ENCODE data around the gene RPL22L1. TPM values are rescaled to one million over a fixed set of nuclear protein-coding genes. Genes with fewer than 3 reads are reported as not detected.
A peak's percentile ranks its signal among the peaks of the same experiment; 100 is the strongest.

RPL22L1 gene
- total RNA-seq, 1 donor from 2014 or later = 107 TPM

DNA sequence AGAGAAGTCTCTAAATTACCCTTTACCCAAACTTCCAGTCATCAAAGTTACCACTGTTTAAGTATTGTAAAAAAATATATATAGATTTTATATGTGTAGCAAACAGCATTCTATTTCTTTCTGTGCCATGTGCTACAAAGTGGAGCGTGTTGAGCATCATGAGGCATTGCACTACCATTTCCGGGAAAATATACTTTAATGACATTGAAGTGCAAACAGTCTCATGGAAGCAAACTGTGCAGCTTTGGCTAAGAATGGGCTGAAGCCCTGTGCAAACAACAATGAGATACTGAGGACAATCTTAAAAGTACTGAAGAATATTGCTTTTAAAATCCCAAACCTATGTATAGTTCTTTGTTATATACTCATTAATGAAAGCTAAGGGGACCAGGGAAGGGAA is 6.5 kb upstream of the RPL22L1 start:
- Mint-ChIP-seq H3K4me1 (no peaks in the 10 kb centered on the region), H3K4me3 (no peak overlapping the region), H3K27me3 (ENCODE audit: insufficient read depth, low read depth) (no peaks in the 10 kb centered on the region), H3K27ac (no peak overlapping the region), H3K36me3 (no peaks in the 10 kb centered on the region), H3K9me3 (no peaks in the 10 kb centered on the region)
- DNase-seq (ENCODE audit: low spot score) = no peak
- Histone ChIP-seq H3F3A (ENCODE audit: low read depth) (peaks cover under 1% of the 10 kb centered on the region), H3K4me2 (no peak overlapping the region), H4K20me1 (ENCODE audit: low read depth) (no peaks in the 10 kb centered on the region), H2AFZ (replicated peaks) (no peak overlapping the region), H3K27me3 (no peaks in the 10 kb centered on the region), H3K9ac (no peak overlapping the region), H3K27ac (no peak overlapping the region), H3K4me3 (no peak overlapping the region), H3K9me3 (ENCODE audit: low read depth) (no peaks in the 10 kb centered on the region), H3K4me1 (no peaks in the 10 kb centered on the region), H3K36me3 (no peaks in the 10 kb centered on the region), H3K79me2 (ENCODE audit: low read depth) (no peaks in the 10 kb centered on the region)
- TF ChIP-seq, protein P1, sequence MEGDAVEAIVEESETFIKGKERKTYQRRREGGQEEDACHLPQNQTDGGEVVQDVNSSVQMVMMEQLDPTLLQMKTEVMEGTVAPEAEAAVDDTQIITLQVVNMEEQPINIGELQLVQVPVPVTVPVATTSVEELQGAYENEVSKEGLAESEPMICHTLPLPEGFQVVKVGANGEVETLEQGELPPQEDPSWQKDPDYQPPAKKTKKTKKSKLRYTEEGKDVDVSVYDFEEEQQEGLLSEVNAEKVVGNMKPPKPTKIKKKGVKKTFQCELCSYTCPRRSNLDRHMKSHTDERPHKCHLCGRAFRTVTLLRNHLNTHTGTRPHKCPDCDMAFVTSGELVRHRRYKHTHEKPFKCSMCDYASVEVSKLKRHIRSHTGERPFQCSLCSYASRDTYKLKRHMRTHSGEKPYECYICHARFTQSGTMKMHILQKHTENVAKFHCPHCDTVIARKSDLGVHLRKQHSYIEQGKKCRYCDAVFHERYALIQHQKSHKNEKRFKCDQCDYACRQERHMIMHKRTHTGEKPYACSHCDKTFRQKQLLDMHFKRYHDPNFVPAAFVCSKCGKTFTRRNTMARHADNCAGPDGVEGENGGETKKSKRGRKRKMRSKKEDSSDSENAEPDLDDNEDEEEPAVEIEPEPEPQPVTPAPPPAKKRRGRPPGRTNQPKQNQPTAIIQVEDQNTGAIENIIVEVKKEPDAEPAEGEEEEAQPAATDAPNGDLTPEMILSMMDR (IDR thresholded peaks at IDR 0.05) = no peak

GRCh38 chr3:170869239-170869590 is 780 bp downstream of the RPL22L1 start:
- H3K4me2 ChIP-seq = peak overlapping the region; percentile 99
- Mint-ChIP-seq H3K27ac (peak overlapping the region; percentile 100), H3K4me3 (peak overlapping the region; percentile 96), H3K36me3 (peaks cover 17% of the 10 kb centered on the region), H3K4me1 (peaks cover 21% of the 10 kb centered on the region), H3K27me3 (ENCODE audit: insufficient read depth, low read depth) (no peaks in the 10 kb centered on the region), H3K9me3 (no peaks in the 10 kb centered on the region)
- H3K9me3 ChIP-seq (ENCODE audit: low read depth) = no peaks in the 10 kb centered on the region
- H3K9ac ChIP-seq = peak overlapping the region; percentile 71
- DNase-seq (ENCODE audit: low spot score) = no peak
- peak overlapping the region; percentile 79 for H3K4me3 ChIP-seq
- H2AFZ ChIP-seq (replicated peaks) = no peak overlapping the region
- peak overlapping the region; percentile 86 for H3K27ac ChIP-seq
- peaks cover 31% of the 10 kb centered on the region for H3K79me2 ChIP-seq (ENCODE audit: low read depth)
- H3K36me3 ChIP-seq = peaks cover 26% of the 10 kb centered on the region
- peaks cover 24% of the 10 kb centered on the region for H4K20me1 ChIP-seq (ENCODE audit: low read depth)
- H3K4me1 ChIP-seq = peaks cover 25% of the 10 kb centered on the region
- TF ChIP-seq EZH2phosphoT487 (IDR thresholded peaks at IDR 0.05) (no peak), EZH2 (IDR thresholded peaks at IDR 0.05) (no peak)
- TF ChIP-seq, protein P1 (IDR thresholded peaks at IDR 0.05) = no peak
- no peaks in the 10 kb centered on the region for H3K27me3 ChIP-seq
- peaks cover 66% of the 10 kb centered on the region for H3F3A ChIP-seq (ENCODE audit: low read depth)

GRCh38 chr3:170868577-170869238 is 1.3 kb downstream of the RPL22L1 start:
- H3K27me3 Mint-ChIP-seq (ENCODE audit: insufficient read depth, low read depth) = no peaks in the 10 kb centered on the region
- Histone ChIP-seq H3K79me2 (ENCODE audit: low read depth) (peaks cover 31% of the 10 kb centered on the region), H3F3A (ENCODE audit: low read depth) (peaks cover 71% of the 10 kb centered on the region), H3K4me1 (peaks cover 25% of the 10 kb centered on the region), H2AFZ (replicated peaks) (no peak overlapping the region), H3K9ac (peak overlapping the region; percentile 71), H3K36me3 (peaks cover 26% of the 10 kb centered on the region), H4K20me1 (ENCODE audit: low read depth) (peaks cover 24% of the 10 kb centered on the region), H3K9me3 (ENCODE audit: low read depth) (no peaks in the 10 kb centered on the region), H3K4me2 (peak overlapping the region; percentile 99), H3K27me3 (no peaks in the 10 kb centered on the region), H3K4me3 (peak overlapping the region; percentile 79), H3K27ac (peak overlapping the region; percentile 65)
- H3K4me1 Mint-ChIP-seq = peaks cover 21% of the 10 kb centered on the region
- TF ChIP-seq, protein P1 (IDR thresholded peaks at IDR 0.05) = no peak
- TF ChIP-seq EZH2 (IDR thresholded peaks at IDR 0.05) = no peak
- TF ChIP-seq EZH2phosphoT487 (IDR thresholded peaks at IDR 0.05) = no peak
- H3K4me3 Mint-ChIP-seq = peak overlapping the region; percentile 96
- DNase-seq (ENCODE audit: low spot score) = no peak
- no peaks in the 10 kb centered on the region for H3K9me3 Mint-ChIP-seq
- H3K27ac Mint-ChIP-seq = no peak overlapping the region
- H3K36me3 Mint-ChIP-seq = peaks cover 17% of the 10 kb centered on the region
